Liver (tissue), 9 donors: ENCODE measurements around the gene CDH22. TPM values are rescaled to one million over a fixed set of nuclear protein-coding genes. Genes with fewer than 3 reads are reported as not detected.

Experiments
- DNase-seq: peaks from one replicate; pipeline ENCODE4 v3.0.0-alpha.2; 2017; ENCODE audit warnings: low spot score
- H3K27ac ChIP-seq, 2 donors: one replicate each; pipeline ENCODE4 v1.7.0; 2013; ENCODE audit warnings: inconsistent platforms in 2 of 2, low read length in 2 of 2, control low read depth in 1 of 2, low read depth in 1 of 2, mild to moderate bottlenecking in 1 of 2
- H3K27me3 ChIP-seq, 4 donors: one replicate each; pipeline versions ENCODE4 v1.6.1 to v1.7.0; 2013; ENCODE audit warnings: low read length in 3 of 4, inconsistent platforms in 1 of 4, mild to moderate bottlenecking in 1 of 4, moderate library complexity in 1 of 4; ENCODE audit not compliant: control insufficient read depth in 4 of 4, insufficient read depth in 4 of 4
- H3K36me3 ChIP-seq, 4 donors: one replicate each; pipeline versions ENCODE4 v1.6.1 to v1.7.0; 2013; ENCODE audit warnings: low read length in 3 of 4, mild to moderate bottlenecking in 3 of 4, low read depth in 1 of 4, moderate library complexity in 1 of 4; ENCODE audit not compliant: control insufficient read depth in 4 of 4, insufficient read depth in 3 of 4
- H3K4me1 ChIP-seq, 4 donors: one replicate each; pipeline versions ENCODE4 v1.6.1 to v1.7.0; 2013; ENCODE audit warnings: low read length in 3 of 4, mild to moderate bottlenecking in 3 of 4, moderate library complexity in 1 of 4; ENCODE audit not compliant: control insufficient read depth in 4 of 4, insufficient read depth in 4 of 4
- H3K4me3 ChIP-seq, 3 donors: one replicate each; pipeline versions ENCODE4 v1.6.1 to v1.7.0; 2013; ENCODE audit warnings: low read length in 3 of 3, control low read depth in 1 of 3, low read depth in 1 of 3, mild to moderate bottlenecking in 1 of 3
- H3K9ac ChIP-seq, 2 donors: one replicate each; pipeline ENCODE4 v1.7.0; 2013; ENCODE audit warnings: low read length in 2 of 2, mild to moderate bottlenecking in 2 of 2, moderate library complexity in 2 of 2, control low read depth in 1 of 2, low read depth in 1 of 2
- H3K9me3 ChIP-seq, 4 donors: one replicate each; pipeline versions ENCODE4 v1.6.1 to v1.7.0; 2013; ENCODE audit warnings: low read length in 3 of 4; ENCODE audit not compliant: control insufficient read depth in 4 of 4
- ATF3 ChIP-seq: IDR thresholded peaks from 2 replicates; pipeline ENCODE4 v1.6.1; 2016; ENCODE audit warnings: antibody characterized with exemption
- CTCF ChIP-seq: fragments of 150-350 bp; IDR thresholded peaks from 2 replicates; pipeline ENCODE4 v1.5.1; 2017; ENCODE audit warnings: improper control_type of control experiment, low read depth, low read length; ENCODE audit not compliant: missing input control
- EGR1 ChIP-seq, 2 donors: IDR thresholded peaks; 2 replicates each; pipeline ENCODE4 v1.6.1; 2016 to 2018; ENCODE audit warnings: antibody characterized with exemption in 2 of 2, low read depth in 2 of 2
- FOXA1 ChIP-seq: IDR thresholded peaks from 2 replicates; pipeline ENCODE4 v1.6.1; 2016; ENCODE audit warnings: antibody characterized with exemption
- FOXA2 ChIP-seq: IDR thresholded peaks from 2 replicates; pipeline ENCODE4 v1.6.1; 2016; ENCODE audit warnings: antibody characterized with exemption
- GABPA ChIP-seq, 2 donors: IDR thresholded peaks in 1 of 2; conservative IDR thresholded peaks in 1 of 2; 2 replicates each; pipeline ENCODE4 v1.6.1; 2016; ENCODE audit warnings: antibody characterized with exemption in 2 of 2, mild to moderate bottlenecking in 1 of 2, moderate library complexity in 1 of 2
- HNF4A ChIP-seq, 2 donors: conservative IDR thresholded peaks; 2 replicates each; pipeline ENCODE4 v1.6.1; 2016; ENCODE audit warnings: antibody characterized with exemption in 2 of 2, mild to moderate bottlenecking in 2 of 2
- HNF4G ChIP-seq: IDR thresholded peaks from 2 replicates; pipeline ENCODE4 v1.6.1; 2016; ENCODE audit warnings: antibody characterized with exemption
- JUND ChIP-seq, 2 donors: IDR thresholded peaks; 2 replicates each; pipeline ENCODE4 v1.6.1; 2016; ENCODE audit warnings: antibody characterized with exemption in 2 of 2
- MAX ChIP-seq: IDR thresholded peaks from 2 replicates; pipeline ENCODE4 v1.6.1; 2016; ENCODE audit warnings: antibody characterized with exemption
- NR2F2 ChIP-seq: IDR thresholded peaks from 2 replicates; pipeline ENCODE4 v1.6.1; 2016; ENCODE audit warnings: antibody characterized with exemption
- RAD21 ChIP-seq, 2 donors: IDR thresholded peaks; 2 replicates each; pipeline ENCODE4 v1.6.1; 2016; ENCODE audit warnings: antibody characterized with exemption in 2 of 2, mild to moderate bottlenecking in 2 of 2
- RXRA ChIP-seq, 2 donors: IDR thresholded peaks; 2 replicates each; pipeline ENCODE4 v1.6.1; 2017 to 2018; ENCODE audit warnings: antibody characterized with exemption in 2 of 2, mild to moderate bottlenecking in 1 of 2
- SP1 ChIP-seq: IDR thresholded peaks from 2 replicates; pipeline ENCODE4 v1.6.1; 2018; ENCODE audit warnings: antibody characterized with exemption, mild to moderate bottlenecking
- TAF1 ChIP-seq: conservative IDR thresholded peaks from 2 replicates; pipeline ENCODE4 v1.6.1; 2016; ENCODE audit warnings: antibody characterized with exemption, mild to moderate bottlenecking
- YY1 ChIP-seq: IDR thresholded peaks from 2 replicates; pipeline ENCODE4 v1.6.1; 2016; ENCODE audit warnings: antibody characterized with exemption, mild to moderate bottlenecking
- WGBS: extraction: QIAGEN DNeasy Blood & Tissue Kit; methylation state at CpG from one replicate; pipeline ENCODE4 v1.1.7; 2013; 5-methylcytosine and 5-hydroxymethylcytosine counted together
- polyA plus RNA-seq, 2 donors: library from polyadenylated mRNA; stranded (reverse) in 1 of 2; unstranded in 1 of 2; fragments of 200-250 nt in 1 of 2; fragments of >200 nt in 1 of 2; fragmentation: Nextera tagmentation in 1 of 2; extraction: Ambion mirVana in 1 of 2; gene quantifications; one replicate each; pipeline versions ENCODE4 v1.2.1 to v1.2.3, GENCODE V29; 2013 to 2015
- total RNA-seq, 2 donors: library from RNA; depleted of rRNA; stranded (reverse); fragments of >200 nt; gene quantifications; one replicate each; pipeline ENCODE4 v1.2.3, GENCODE V29; 2014
- TF ChIP-seq, protein P1 (sequence below): IDR thresholded peaks from 2 replicates; pipeline ENCODE4 v1.6.1; 2016; ENCODE audit warnings: antibody characterized with exemption
- TF ChIP-seq, protein P2 (sequence below): IDR thresholded peaks from 2 replicates; pipeline ENCODE4 v1.6.1; 2016; ENCODE audit warnings: antibody characterized with exemption, mild to moderate bottlenecking
- donor health status: healthy.
- donor health status: healthy.
- donor health status: healthy.
- donor health status: healthy.
- donor health status: healthy.

The CDH22 gene
- total and polyA plus RNA-seq, 4 donors: 0.02 TPM; not detected in 3

- Histone ChIP-seq H3K9me3 (no peaks in the 10 kb centered on the region), H3K4me3 (no peak overlapping the region), H3K9ac (no peak overlapping the region), H3K27ac (no peak overlapping the region), H3K27me3 (peaks cover 2 to 15% (median 9%) of the 10 kb centered on the region in 4 donors), H3K36me3 (no peaks in the 10 kb centered on the region), H3K4me1 (peaks cover 0 to 3% (median 0%) of the 10 kb centered on the region in 4 donors)
- no peak for TF ChIP-seq YY1
- peak; percentile 8 for TF ChIP-seq FOXA2
- DNase-seq: no peak
- 68% methylated on average over 8 of the region's 8 CpGs for WGBS
These were observed 55.8 kb downstream of the CDH22 start for GRCh38 chr20:46252352-46253091.

DNA sequence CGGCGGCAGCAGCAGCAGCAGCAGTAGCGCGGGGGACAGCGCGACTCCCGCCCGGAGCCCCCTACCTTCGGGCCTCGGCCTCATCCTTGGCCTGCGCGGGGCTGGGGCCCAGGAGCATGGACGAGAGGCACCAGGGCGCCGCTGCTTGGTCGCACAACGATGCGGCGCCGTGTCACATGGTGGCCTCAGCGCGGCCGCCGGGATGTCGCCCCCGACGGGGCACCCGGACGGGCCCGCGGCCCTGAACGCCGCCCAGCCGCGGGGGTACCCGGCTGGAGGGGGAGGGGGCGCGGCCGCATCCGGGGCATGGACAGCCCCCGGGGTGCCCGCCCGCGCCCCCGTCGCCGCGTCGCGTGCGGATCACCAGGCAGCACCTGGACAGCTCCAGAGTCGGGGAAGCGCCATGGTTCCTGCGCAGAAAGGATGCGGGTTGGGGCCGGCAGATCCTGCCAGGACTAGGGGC, 57.1 kb downstream of the CDH22 start:
- H3K27me3 ChIP-seq: peaks cover 2 to 19% (median 9%) of the 10 kb centered on the region in 4 donors
- no peak overlapping the region for H3K4me3 ChIP-seq
- H3K36me3 ChIP-seq: no peaks in the 10 kb centered on the region
- H3K9me3 ChIP-seq: no peaks in the 10 kb centered on the region
- no peak overlapping the region for H3K9ac ChIP-seq
- TF ChIP-seq HNF4A (conservative IDR thresholded peaks at IDR 0.05): no peak
- TF ChIP-seq JUND (IDR thresholded peaks at IDR 0.05): no peak
- no peak for TF ChIP-seq ATF3
- no peak for TF ChIP-seq HNF4G
- no peak for TF ChIP-seq GABPA (IDR thresholded peaks at IDR 0.05 in 1 of 2, conservative IDR thresholded peaks at IDR 0.05 in 1 of 2)
- TF ChIP-seq RXRA (IDR thresholded peaks at IDR 0.05): no peak
- no peak for TF ChIP-seq EGR1 (IDR thresholded peaks at IDR 0.05; ENCODE audit: low read depth in 2 of 2)
- TF ChIP-seq MAX: no peak
- no peak for TF ChIP-seq FOXA2
- TF ChIP-seq SP1: no peak
- TF ChIP-seq NR2F2: no peak
- TF ChIP-seq FOXA1: no peak
- DNase-seq: no peak
- H3K27ac ChIP-seq: no peak overlapping the region
- H3K4me1 ChIP-seq: peaks cover 0 to 3% (median 0%) of the 10 kb centered on the region in 4 donors
- WGBS: 4% methylated on average over 56 of the region's 56 CpGs

GRCh38 chr20:46250772-46251171, 57.5 kb downstream of the CDH22 start:
- no peak overlapping the region for H3K4me3 ChIP-seq
- no peaks in the 10 kb centered on the region for H3K9me3 ChIP-seq
- H3K27me3 ChIP-seq: peaks cover 2 to 20% (median 9%) of the 10 kb centered on the region in 4 donors
- no peak overlapping the region for H3K9ac ChIP-seq
- no peak for DNase-seq
- H3K4me1 ChIP-seq: peaks cover 0 to 3% (median 0%) of the 10 kb centered on the region in 4 donors
- 6% methylated on average over 19 of the region's 19 CpGs for WGBS
- TF ChIP-seq ATF3: no peak
- TF ChIP-seq MAX: no peak
- TF ChIP-seq CTCF: no peak
- no peak for TF ChIP-seq HNF4G
- TF ChIP-seq, protein P1, sequence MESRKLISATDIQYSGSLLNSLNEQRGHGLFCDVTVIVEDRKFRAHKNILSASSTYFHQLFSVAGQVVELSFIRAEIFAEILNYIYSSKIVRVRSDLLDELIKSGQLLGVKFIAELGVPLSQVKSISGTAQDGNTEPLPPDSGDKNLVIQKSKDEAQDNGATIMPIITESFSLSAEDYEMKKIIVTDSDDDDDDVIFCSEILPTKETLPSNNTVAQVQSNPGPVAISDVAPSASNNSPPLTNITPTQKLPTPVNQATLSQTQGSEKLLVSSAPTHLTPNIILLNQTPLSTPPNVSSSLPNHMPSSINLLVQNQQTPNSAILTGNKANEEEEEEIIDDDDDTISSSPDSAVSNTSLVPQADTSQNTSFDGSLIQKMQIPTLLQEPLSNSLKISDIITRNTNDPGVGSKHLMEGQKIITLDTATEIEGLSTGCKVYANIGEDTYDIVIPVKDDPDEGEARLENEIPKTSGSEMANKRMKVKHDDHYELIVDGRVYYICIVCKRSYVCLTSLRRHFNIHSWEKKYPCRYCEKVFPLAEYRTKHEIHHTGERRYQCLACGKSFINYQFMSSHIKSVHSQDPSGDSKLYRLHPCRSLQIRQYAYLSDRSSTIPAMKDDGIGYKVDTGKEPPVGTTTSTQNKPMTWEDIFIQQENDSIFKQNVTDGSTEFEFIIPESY: no peak
- TF ChIP-seq TAF1: no peak
- TF ChIP-seq, protein P2, sequence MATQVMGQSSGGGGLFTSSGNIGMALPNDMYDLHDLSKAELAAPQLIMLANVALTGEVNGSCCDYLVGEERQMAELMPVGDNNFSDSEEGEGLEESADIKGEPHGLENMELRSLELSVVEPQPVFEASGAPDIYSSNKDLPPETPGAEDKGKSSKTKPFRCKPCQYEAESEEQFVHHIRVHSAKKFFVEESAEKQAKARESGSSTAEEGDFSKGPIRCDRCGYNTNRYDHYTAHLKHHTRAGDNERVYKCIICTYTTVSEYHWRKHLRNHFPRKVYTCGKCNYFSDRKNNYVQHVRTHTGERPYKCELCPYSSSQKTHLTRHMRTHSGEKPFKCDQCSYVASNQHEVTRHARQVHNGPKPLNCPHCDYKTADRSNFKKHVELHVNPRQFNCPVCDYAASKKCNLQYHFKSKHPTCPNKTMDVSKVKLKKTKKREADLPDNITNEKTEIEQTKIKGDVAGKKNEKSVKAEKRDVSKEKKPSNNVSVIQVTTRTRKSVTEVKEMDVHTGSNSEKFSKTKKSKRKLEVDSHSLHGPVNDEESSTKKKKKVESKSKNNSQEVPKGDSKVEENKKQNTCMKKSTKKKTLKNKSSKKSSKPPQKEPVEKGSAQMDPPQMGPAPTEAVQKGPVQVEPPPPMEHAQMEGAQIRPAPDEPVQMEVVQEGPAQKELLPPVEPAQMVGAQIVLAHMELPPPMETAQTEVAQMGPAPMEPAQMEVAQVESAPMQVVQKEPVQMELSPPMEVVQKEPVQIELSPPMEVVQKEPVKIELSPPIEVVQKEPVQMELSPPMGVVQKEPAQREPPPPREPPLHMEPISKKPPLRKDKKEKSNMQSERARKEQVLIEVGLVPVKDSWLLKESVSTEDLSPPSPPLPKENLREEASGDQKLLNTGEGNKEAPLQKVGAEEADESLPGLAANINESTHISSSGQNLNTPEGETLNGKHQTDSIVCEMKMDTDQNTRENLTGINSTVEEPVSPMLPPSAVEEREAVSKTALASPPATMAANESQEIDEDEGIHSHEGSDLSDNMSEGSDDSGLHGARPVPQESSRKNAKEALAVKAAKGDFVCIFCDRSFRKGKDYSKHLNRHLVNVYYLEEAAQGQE: no peak
- TF ChIP-seq NR2F2: no peak
- no peak for TF ChIP-seq FOXA1
- no peak for TF ChIP-seq SP1
- TF ChIP-seq YY1: no peak
- no peak for TF ChIP-seq JUND (IDR thresholded peaks at IDR 0.05)
- TF ChIP-seq RAD21 (IDR thresholded peaks at IDR 0.05): no peak
- no peak overlapping the region for H3K27ac ChIP-seq
- H3K36me3 ChIP-seq: no peaks in the 10 kb centered on the region
